Panc1 (cell line): ENCODE measurements around the gene OSBPL9.

Experiments
- POLR2AphosphoS5 ChIP-seq: IDR thresholded peaks from 2 replicates; pipeline ENCODE4 v1.6.1; 2012; ENCODE audit warnings: mild to moderate bottlenecking, low read depth, low read length, moderate library complexity
- SIN3A ChIP-seq: IDR thresholded peaks from 2 replicates; pipeline ENCODE4 v1.6.1; 2012; ENCODE audit warnings: low read depth, mild to moderate bottlenecking, low read length, moderate library complexity, borderline replicate concordance; ENCODE audit not compliant: insufficient read depth
- TF ChIP-seq, protein P1 (sequence below): fragments of 450-650 bp; IDR thresholded peaks from 2 replicates; pipeline ENCODE4 v1.5.1; 2017; ENCODE audit warnings: mild to moderate bottlenecking

DNA sequence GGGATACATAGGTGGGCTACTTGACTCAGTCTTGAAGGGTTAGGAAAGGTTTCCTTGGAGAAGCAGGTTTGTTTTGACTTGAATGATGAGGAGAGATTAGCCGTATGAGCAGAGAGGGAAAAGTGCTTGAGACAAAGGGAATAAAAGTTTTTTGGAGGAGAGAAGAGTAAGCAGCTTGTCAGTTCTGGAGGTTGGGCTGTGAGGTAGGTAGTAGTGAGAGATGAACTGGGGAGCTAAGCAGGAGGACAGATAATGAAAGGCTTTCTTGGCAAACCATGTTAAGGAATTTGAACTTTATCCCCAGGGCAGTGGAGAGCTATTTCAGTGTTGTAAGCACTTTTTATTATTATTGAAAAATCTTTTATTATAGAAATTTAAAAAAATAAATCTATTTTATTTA lies 3.6 kb downstream of the OSBPL9 start:
- no peak for TF ChIP-seq POLR2AphosphoS5
- no peak for TF ChIP-seq SIN3A
- TF ChIP-seq, protein P1, sequence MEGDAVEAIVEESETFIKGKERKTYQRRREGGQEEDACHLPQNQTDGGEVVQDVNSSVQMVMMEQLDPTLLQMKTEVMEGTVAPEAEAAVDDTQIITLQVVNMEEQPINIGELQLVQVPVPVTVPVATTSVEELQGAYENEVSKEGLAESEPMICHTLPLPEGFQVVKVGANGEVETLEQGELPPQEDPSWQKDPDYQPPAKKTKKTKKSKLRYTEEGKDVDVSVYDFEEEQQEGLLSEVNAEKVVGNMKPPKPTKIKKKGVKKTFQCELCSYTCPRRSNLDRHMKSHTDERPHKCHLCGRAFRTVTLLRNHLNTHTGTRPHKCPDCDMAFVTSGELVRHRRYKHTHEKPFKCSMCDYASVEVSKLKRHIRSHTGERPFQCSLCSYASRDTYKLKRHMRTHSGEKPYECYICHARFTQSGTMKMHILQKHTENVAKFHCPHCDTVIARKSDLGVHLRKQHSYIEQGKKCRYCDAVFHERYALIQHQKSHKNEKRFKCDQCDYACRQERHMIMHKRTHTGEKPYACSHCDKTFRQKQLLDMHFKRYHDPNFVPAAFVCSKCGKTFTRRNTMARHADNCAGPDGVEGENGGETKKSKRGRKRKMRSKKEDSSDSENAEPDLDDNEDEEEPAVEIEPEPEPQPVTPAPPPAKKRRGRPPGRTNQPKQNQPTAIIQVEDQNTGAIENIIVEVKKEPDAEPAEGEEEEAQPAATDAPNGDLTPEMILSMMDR = no peak
